HUES6 (cell line): ENCODE data around the gene NPSR1.
"Not testable (repeated sequence)": the region's sequence is repeated elsewhere in the genome, so short reads cannot be mapped to it uniquely, and the experiment has no call there.

Source experiments
- H3K27ac ChIP-seq: 2 replicates; pipeline ENCODE4 v1.7.0; 2013; ENCODE audit warnings: low read depth, mild to moderate bottlenecking, low read length, inconsistent platforms
- H3K27me3 ChIP-seq: 2 replicates; pipeline ENCODE4 v1.6.1; 2013; ENCODE audit warnings: low read length; ENCODE audit not compliant: control insufficient read depth, insufficient read depth
- H3K36me3 ChIP-seq: 2 replicates; pipeline ENCODE4 v1.6.1; 2013; ENCODE audit warnings: low read length; ENCODE audit not compliant: control insufficient read depth, insufficient read depth
- H3K4me1 ChIP-seq: 2 replicates; pipeline ENCODE4 v1.6.1; 2013; ENCODE audit warnings: low read length; ENCODE audit not compliant: control insufficient read depth, insufficient read depth
- H3K4me3 ChIP-seq: 2 replicates; pipeline ENCODE4 v1.5.1; 2013; ENCODE audit warnings: low read depth, low read length
- H3K9ac ChIP-seq: one replicate; pipeline ENCODE4 v1.6.1; 2013; ENCODE audit warnings: mild to moderate bottlenecking, low read length
- H3K9me3 ChIP-seq: 2 replicates; pipeline ENCODE4 v1.6.1; 2013; ENCODE audit warnings: low read depth, low read length; ENCODE audit not compliant: control insufficient read depth, insufficient read depth

NPSR1 gene

DNA sequence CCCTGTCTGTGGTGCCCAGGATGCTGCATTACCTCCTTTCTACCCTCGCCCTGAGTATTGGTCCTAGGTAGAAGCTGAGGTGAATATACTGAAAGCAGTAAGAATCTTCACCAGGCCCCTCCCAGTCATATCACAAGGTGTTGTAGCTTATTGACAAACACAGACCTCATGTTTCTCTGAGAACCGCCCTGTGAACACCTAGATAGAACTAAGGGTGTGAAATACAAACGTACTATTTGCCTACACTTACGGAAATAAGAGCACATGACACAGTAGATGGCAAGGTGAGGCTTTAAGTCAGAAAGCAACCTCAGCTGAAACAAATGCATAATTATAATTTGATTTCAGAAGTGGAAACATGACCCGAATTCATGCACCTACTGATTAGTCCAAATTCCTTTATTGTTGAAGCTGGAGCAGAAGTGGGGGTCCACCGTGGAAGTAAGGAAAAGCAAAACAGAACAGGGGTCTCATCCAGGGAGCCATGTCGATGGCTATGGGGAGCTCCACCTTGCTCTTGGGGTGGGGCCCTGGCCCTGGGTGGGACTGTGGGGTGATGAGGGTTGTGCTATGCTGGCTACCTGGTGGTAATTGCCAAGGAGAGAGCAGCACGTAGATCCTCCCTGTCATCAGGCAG is at the start of gene NPSR1:
Gene NPSR1 (plus strand): TSS at position 587 of the 637 bp plus-strand sequence. CDS start 195 bp downstream, outside the sequence.
- H3K27me3 ChIP-seq, result no peaks in the 10 kb centered on the region
- H3K27ac ChIP-seq, result no peak within 1 kb of the TSS
- H3K4me1 ChIP-seq, result peaks cover 26% of the 10 kb centered on the region
- H3K4me3 ChIP-seq, result no peak within 1 kb of the TSS
- no peak within 1 kb of the TSS for H3K9ac ChIP-seq
- H3K36me3 ChIP-seq, result no peaks in the 10 kb centered on the region
- no peaks in the 10 kb centered on the region for H3K9me3 ChIP-seq

DNA sequence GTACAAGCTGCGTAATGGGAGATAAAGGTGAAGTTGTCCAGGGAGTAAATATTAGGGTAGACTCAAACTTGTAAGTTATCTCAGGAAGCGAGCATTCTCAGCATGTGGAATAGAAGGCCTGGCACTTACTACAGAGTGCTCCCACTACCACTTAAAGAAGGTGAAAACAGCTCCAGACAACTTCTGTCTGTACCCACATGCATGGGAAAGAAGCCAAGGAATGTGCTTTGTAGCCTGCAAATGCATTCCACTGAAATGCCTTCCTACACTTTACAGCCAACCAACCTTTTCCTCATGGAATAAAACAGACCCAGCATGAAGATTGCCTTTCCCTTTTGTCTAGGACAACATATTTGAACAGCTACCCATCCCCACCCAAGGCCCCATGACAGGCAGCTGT is 45.4 kb upstream of the NPSR1 start:
- H3K27ac ChIP-seq, result no peak overlapping the region
- no peaks in the 10 kb centered on the region for H3K36me3 ChIP-seq
- H3K4me3 ChIP-seq, result no peak overlapping the region
- 0 out of 2 replicates have a peak, but pooled peaks cover 5% of the 10 kb centered on the region for H3K4me1 ChIP-seq
- H3K27me3 ChIP-seq, result no peaks in the 10 kb centered on the region
- no peak overlapping the region for H3K9ac ChIP-seq
- H3K9me3 ChIP-seq, result no peaks in the 10 kb centered on the region

DNA sequence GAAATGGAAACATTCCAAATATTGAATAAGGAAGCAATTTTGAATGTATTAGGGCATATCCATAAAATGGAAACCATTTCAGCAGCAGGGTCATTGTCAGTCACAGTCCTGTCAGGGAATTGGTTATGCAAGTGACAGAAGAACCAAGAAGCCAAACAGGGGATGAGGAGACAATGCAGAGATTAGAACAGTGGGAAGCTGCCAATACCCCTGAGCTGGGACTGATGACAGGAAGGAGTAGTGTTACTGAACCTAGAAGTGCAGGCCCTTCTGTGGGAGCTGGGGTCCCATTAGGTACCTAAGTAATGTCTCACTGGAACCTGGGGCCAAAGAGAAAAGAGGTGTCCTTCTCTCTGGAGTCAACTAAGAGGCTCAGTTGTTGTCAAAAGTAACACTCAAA is 37.6 kb upstream of the NPSR1 start:
- Histone ChIP-seq H3K36me3 (no peaks in the 10 kb centered on the region), H3K27ac (no peak overlapping the region), H3K9ac (no peak overlapping the region), H3K4me1 (no peaks in the 10 kb centered on the region), H3K4me3 (no peak overlapping the region), H3K9me3 (no peaks in the 10 kb centered on the region), H3K27me3 (no peaks in the 10 kb centered on the region)

DNA sequence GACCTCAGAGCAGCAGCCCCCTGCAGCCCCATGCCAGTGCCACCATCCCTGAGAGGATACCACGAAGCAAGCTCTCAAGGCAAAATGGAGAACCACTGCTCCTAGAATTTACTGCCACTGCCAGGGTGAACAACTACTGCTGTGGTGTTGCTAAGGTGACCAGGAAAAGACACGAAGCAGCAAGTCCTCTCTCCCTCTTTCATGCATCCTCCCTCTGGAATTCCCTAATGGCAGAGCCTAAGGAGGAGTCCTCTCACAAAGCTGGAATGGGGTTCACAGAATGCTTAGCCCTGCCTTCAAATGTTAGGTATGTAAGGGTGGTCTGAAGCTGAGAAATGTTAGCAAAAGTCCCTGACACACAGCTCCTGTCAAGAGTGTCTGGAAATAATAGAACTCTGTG is 35.8 kb upstream of the NPSR1 start:
- no peaks in the 10 kb centered on the region for H3K27me3 ChIP-seq
- H3K27ac ChIP-seq, result no peak overlapping the region
- H3K9me3 ChIP-seq, result no peaks in the 10 kb centered on the region
- H3K4me1 ChIP-seq, result no peaks in the 10 kb centered on the region
- no peak overlapping the region for H3K4me3 ChIP-seq
- H3K9ac ChIP-seq, result no peak overlapping the region
- H3K36me3 ChIP-seq, result no peaks in the 10 kb centered on the region

DNA sequence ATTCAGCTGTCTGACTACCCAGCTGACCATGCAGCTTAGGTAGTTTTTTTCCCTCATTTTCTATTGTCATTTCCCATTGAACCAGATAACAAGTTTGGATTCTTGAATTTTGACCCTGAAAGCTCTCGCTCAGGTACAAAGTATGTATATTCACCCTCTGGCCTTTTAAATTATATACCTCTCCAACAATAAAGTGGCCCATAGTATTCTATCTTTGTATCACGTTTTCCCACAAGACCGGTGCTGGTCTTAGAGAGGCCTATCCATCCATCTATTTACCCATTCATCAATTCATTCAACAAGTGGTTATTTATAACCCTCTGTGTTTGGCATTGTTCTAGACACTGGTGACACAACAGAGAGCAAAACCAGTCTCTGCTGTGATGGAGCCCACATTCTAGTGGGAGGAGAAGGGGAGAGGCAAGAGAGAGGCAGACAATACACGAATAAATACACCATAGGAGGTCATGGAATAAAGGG is 35.2 kb upstream of the NPSR1 start:
- Histone ChIP-seq H3K27me3 (no peaks in the 10 kb centered on the region), H3K4me1 (no peaks in the 10 kb centered on the region), H3K9ac (no peak overlapping the region), H3K4me3 (no peak overlapping the region), H3K27ac (no peak overlapping the region), H3K36me3 (no peaks in the 10 kb centered on the region), H3K9me3 (no peaks in the 10 kb centered on the region)

GRCh38 chr7:34628618-34629017 is 29.4 kb upstream of the NPSR1 start:
- not testable (repeated sequence) for H3K27me3 ChIP-seq, H3K4me1 ChIP-seq, H3K36me3 ChIP-seq, H3K9me3 ChIP-seq, H3K9ac ChIP-seq, H3K27ac ChIP-seq, H3K4me3 ChIP-seq

DNA sequence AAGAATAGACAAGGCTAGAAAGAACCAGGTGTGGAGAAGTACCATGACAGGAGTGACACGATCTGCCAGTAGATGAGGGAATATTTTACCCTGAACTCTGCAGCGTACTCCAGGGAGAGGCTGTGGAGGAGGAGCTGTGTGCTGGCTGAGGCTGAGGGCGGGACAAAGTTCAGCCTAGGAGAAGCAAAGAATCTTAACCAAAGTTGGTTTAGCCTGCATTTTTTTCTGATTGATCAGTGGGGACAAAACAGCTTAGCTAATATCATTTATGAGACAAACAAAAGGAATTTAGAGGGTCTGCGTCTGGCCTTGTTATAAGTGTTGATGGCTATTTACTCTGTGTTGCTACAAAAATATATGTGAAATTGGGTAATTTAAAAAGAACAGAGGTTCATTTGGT is 5.2 kb upstream of the NPSR1 start:
- no peak overlapping the region for H3K27ac ChIP-seq
- H3K4me3 ChIP-seq, result no peak overlapping the region
- no peaks in the 10 kb centered on the region for H3K36me3 ChIP-seq
- no peaks in the 10 kb centered on the region for H3K27me3 ChIP-seq
- no peaks in the 10 kb centered on the region; the same call in 1 of the 2 replicates for H3K9me3 ChIP-seq
- peaks cover 18% of the 10 kb centered on the region for H3K4me1 ChIP-seq
- no peak overlapping the region for H3K9ac ChIP-seq

- Histone ChIP-seq H3K36me3 (no peaks in the 10 kb centered on the region), H3K9ac (no peak overlapping the region), H3K4me1 (peaks cover 18% of the 10 kb centered on the region), H3K27ac (no peak overlapping the region), H3K9me3 (no peaks in the 10 kb centered on the region; the same call in 1 of the 2 replicates), H3K27me3 (no peaks in the 10 kb centered on the region), H3K4me3 (no peak overlapping the region)
These were observed 4.2 kb upstream of the NPSR1 start for GRCh38 chr7:34653787-34654186.

DNA sequence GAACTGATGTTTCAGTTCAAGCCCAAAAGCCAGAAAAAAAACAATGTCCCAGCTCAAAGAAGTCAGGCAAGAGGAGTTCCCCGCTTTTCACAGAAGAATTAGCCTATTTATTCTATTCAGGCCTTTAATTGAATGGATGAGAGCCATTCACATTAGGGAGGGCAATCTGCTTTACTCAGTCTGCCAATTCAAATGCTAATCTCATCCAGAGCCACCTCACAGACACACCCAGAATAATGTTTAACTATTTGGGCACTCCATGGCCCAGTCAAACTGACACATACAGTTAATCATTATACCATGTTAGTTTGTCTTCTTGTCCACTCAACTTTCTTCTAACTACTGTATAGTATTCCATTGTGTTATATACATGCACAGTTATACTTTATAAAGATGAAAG is 2.6 kb upstream of the NPSR1 start:
- H3K27ac ChIP-seq, result no peak overlapping the region
- H3K4me3 ChIP-seq, result no peak overlapping the region
- H3K4me1 ChIP-seq, result peaks cover 26% of the 10 kb centered on the region
- H3K9me3 ChIP-seq, result no peaks in the 10 kb centered on the region; the same call in 1 of the 2 replicates
- no peaks in the 10 kb centered on the region for H3K36me3 ChIP-seq
- H3K9ac ChIP-seq, result no peak overlapping the region
- H3K27me3 ChIP-seq, result no peaks in the 10 kb centered on the region

GRCh38 chr7:34656041-34656440 is 2.0 kb upstream of the NPSR1 start:
- H3K27me3 ChIP-seq, result no peaks in the 10 kb centered on the region
- H3K4me1 ChIP-seq, result peaks cover 26% of the 10 kb centered on the region
- no peak overlapping the region for H3K9ac ChIP-seq
- no peak overlapping the region for H3K4me3 ChIP-seq
- no peaks in the 10 kb centered on the region; the same call in 1 of the 2 replicates for H3K9me3 ChIP-seq
- H3K36me3 ChIP-seq, result no peaks in the 10 kb centered on the region
- no peak overlapping the region for H3K27ac ChIP-seq

- Histone ChIP-seq H3K36me3 (no peaks in the 10 kb centered on the region), H3K4me1 (peaks cover 20% of the 10 kb centered on the region; the same call in 1 of the 2 replicates), H3K9ac (no peak overlapping the region), H3K27ac (no peak overlapping the region), H3K9me3 (no peaks in the 10 kb centered on the region), H3K27me3 (0 out of 2 replicates have a peak, but pooled peaks cover 4% of the 10 kb centered on the region), H3K4me3 (no peak overlapping the region)
These were observed 1.6 kb downstream of the NPSR1 start for GRCh38 chr7:34659472-34660075.
